Measurements from ENCODE around the gene ST6GALNAC3.

GRCh38 chr1:76666499-76666898 is 592.0 kb downstream of the ST6GALNAC3 start:
- TF ChIP-seq CTCF (IDR thresholded peaks at IDR 0.05) = no peak
- no peak for TF ChIP-seq ZFX (IDR thresholded peaks at IDR 0.05; ENCODE audit: borderline replicate concordance)

Measured in 22Rv1 (cell line).